Prostate gland (tissue), 2 donors: ENCODE results near the gene MKLN1. TPM values are rescaled to one million over a fixed set of nuclear protein-coding genes. Genes with fewer than 3 reads are reported as not detected.

Source experiments
- DNase-seq: peaks from one replicate; pipeline ENCODE4 v3.0.0-alpha.2; 2019; ENCODE audit warnings: low spot score
- H3K27ac ChIP-seq, 2 donors: fragments of 200-600 bp; sonication (generic); 2 replicates each; pipeline ENCODE4 v1.5.1; 2017 to 2019
- H3K27me3 ChIP-seq: fragments of 200-600 bp; sonication (generic); replicated peaks from 2 replicates; pipeline ENCODE4 v1.5.1; 2019; ENCODE audit not compliant: insufficient read depth
- H3K36me3 ChIP-seq, 2 donors: fragments of 200-600 bp; sonication (generic); 1 replicate in 1 of 2; 2 replicates in 1 of 2; pipeline versions ENCODE4 v1.5.1 to v1.8.1; 2017 to 2019
- H3K4me1 ChIP-seq: fragments of 200-600 bp; sonication (generic); replicated peaks from 2 replicates; pipeline ENCODE4 v1.5.1; 2019
- H3K4me3 ChIP-seq, 2 donors: fragments of 200-600 bp; sonication (generic); 2 replicates each; pipeline ENCODE4 v1.5.1; 2017 to 2019
- H3K9me3 ChIP-seq: fragments of 200-600 bp; sonication (generic); 2 replicates; pipeline ENCODE4 v1.5.1; 2017
- POLR2A ChIP-seq: fragments of 450-650 bp; IDR thresholded peaks from one replicate; pipeline ENCODE4 v1.6.1; 2016; ENCODE audit warnings: antibody characterized with exemption, mild to moderate bottlenecking
- POLR2AphosphoS5 ChIP-seq: sonication (generic); formaldehyde crosslinking; IDR thresholded peaks from one replicate; pipeline ENCODE4 v1.6.1; 2017; ENCODE audit warnings: antibody characterized with exemption
- WGBS: methylation state at CpG from one replicate; pipeline ENCODE4 v1.1.5; 2018; 5-methylcytosine and 5-hydroxymethylcytosine counted together
- intact Hi-C: fragments of 100-400 bp; cut with DNase I; formaldehyde crosslinking; loops from one replicate; pipeline ENCODE4 v1.14.2; 2022
- total RNA-seq, 2 donors: library from RNA; depleted of rRNA; stranded (reverse); fragments of >200 nt; gene quantifications; one replicate each; pipeline ENCODE4 v1.1.0, GENCODE V29; 2016
- TF ChIP-seq, protein P1 (sequence below), 4 experiments: fragments of 200-600 bp in 2 of 4; fragments of 450-650 bp in 2 of 4; sonication (generic) in 2 of 4; IDR thresholded peaks; 1 replicate in 3 of 4; 2 replicates in 1 of 4; pipeline ENCODE4 v1.5.1; 2016 to 2019; ENCODE audit warnings: antibody characterized with exemption in 4 of 4, mild to moderate bottlenecking in 2 of 4, moderate library complexity in 2 of 4

Gene MKLN1
- total RNA-seq, 2 donors from 2014 or later = 53.1 to 58.1 TPM

DNA sequence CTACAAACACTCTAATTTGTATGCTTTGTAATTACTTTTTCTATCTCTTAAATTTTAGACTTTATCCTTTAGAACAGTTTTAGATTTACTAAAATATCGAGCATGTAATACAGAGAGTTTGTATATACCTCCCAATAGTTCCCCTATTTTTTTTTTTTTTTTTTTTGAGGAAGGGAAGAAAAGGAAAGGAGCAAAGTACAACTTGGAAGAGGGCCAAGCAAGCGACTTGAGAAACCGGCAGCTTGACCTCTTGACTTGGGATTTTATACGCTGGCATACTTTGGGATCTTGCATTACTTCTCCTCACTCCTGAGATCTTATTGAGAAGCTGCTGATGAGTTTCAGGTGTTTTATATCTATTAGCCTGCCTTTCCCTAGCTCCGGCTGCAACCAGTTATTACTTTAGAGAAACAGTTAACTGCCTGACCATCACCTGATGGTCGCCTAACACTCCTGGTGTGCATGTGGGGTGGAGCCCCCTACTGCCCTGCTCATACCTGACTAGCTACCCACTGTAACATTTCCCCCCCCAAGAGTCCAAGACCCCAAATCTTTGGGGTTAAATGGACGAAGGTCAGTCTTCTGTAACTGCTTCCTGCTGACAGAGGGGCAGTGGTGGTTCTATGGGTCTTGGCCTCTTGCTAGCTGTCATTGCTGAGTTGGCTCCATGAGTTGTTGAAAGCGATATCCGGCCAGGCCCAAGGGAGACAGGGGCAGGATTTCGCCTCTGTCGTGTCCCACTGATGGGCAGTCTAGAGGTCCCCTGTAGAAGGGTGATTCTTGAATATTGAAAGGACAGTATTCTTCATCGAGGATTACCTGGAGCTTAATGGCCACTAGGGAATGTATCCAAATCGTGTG is 28.5 kb downstream of the MKLN1 start:
- TF ChIP-seq, protein P1, sequence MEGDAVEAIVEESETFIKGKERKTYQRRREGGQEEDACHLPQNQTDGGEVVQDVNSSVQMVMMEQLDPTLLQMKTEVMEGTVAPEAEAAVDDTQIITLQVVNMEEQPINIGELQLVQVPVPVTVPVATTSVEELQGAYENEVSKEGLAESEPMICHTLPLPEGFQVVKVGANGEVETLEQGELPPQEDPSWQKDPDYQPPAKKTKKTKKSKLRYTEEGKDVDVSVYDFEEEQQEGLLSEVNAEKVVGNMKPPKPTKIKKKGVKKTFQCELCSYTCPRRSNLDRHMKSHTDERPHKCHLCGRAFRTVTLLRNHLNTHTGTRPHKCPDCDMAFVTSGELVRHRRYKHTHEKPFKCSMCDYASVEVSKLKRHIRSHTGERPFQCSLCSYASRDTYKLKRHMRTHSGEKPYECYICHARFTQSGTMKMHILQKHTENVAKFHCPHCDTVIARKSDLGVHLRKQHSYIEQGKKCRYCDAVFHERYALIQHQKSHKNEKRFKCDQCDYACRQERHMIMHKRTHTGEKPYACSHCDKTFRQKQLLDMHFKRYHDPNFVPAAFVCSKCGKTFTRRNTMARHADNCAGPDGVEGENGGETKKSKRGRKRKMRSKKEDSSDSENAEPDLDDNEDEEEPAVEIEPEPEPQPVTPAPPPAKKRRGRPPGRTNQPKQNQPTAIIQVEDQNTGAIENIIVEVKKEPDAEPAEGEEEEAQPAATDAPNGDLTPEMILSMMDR (IDR thresholded peaks at IDR 0.05) = no peak
- TF ChIP-seq POLR2A (no peak), POLR2AphosphoS5 (no peak)
- no peak overlapping the region for H3K27ac ChIP-seq
- 80% methylated on average over 13 of the region's 13 CpGs for WGBS

GRCh38 chr7:131357282-131357880 is 29.7 kb downstream of the MKLN1 start:
- intact Hi-C loops = no loop called here
- Histone ChIP-seq H3K27me3 (no peaks in the 10 kb centered on the region), H3K9me3 (no peaks in the 10 kb centered on the region), H3K36me3 (no peaks in the 10 kb centered on the region), H3K27ac (peak overlapping the region in 1 of 2 donors; percentile 61), H3K4me3 (no peak overlapping the region), H3K4me1 (peaks cover 5% of the 10 kb centered on the region)
- TF ChIP-seq POLR2AphosphoS5 = peak; percentile 52
- TF ChIP-seq, protein P1 (IDR thresholded peaks at IDR 0.05) = no peak
- WGBS = 53% methylated on average over 3 of the region's 3 CpGs
- no peak for DNase-seq

More for the DNA sequence above, 28.5 kb downstream of the MKLN1 start:
- intact Hi-C loops = no loop called here
- H3K27me3 ChIP-seq = no peaks in the 10 kb centered on the region
- H3K9me3 ChIP-seq = no peaks in the 10 kb centered on the region
- no peak for DNase-seq
- peaks cover 5% of the 10 kb centered on the region for H3K4me1 ChIP-seq
- no peaks in the 10 kb centered on the region for H3K36me3 ChIP-seq
- H3K4me3 ChIP-seq = no peak overlapping the region

DNA sequence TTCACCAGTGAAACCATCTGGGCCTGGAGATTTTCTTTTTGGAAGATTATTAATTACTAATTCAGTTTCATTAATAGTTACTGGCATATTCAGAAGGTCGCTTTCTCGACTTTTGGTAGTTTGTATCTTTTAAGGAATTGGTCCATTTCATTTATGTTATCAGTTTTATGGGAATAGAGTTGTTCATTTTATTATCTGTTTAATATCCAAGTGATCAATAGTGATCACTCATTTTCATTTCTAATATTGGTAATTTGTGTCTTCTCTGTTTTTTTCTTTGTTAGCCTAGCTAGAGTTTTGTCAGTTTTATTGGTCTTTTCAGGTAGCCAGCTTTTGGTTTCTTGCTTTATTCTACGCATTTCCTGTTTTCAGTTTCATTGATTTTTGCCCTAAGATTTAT is 31.0 kb downstream of the MKLN1 start:
- DNase-seq = no peak
- peaks cover 6% of the 10 kb centered on the region for H3K4me1 ChIP-seq

GRCh38 chr7:131359136-131359776 is 31.6 kb downstream of the MKLN1 start:
- Histone ChIP-seq H3K4me1 (peaks cover 7% of the 10 kb centered on the region), H3K36me3 (no peaks in the 10 kb centered on the region), H3K27ac (no peak overlapping the region), H3K9me3 (no peaks in the 10 kb centered on the region), H3K4me3 (no peak overlapping the region), H3K27me3 (no peaks in the 10 kb centered on the region)
- no peak for DNase-seq
- intact Hi-C loops = no loop called here
- TF ChIP-seq, protein P1 (IDR thresholded peaks at IDR 0.05) = no peak
- TF ChIP-seq POLR2AphosphoS5 = no peak
- no peak for TF ChIP-seq POLR2A
- 92% methylated on average over 3 of the region's 3 CpGs for WGBS

More for the DNA sequence above, 31.0 kb downstream of the MKLN1 start:
- Histone ChIP-seq H3K4me3 (no peak overlapping the region), H3K9me3 (no peaks in the 10 kb centered on the region), H3K36me3 (no peaks in the 10 kb centered on the region), H3K27ac (no peak overlapping the region), H3K27me3 (no peaks in the 10 kb centered on the region)
- WGBS = 96% methylated on average over 3 of the region's 3 CpGs
- no peak for TF ChIP-seq POLR2A
- TF ChIP-seq, protein P1 (IDR thresholded peaks at IDR 0.05) = no peak
- TF ChIP-seq POLR2AphosphoS5 = no peak
- intact Hi-C loops = no loop called here
